ENCODE results near the gene CERS5.

GRCh38 chr12:50213439-50213838 is 46.3 kb upstream of the CERS5 start:
- TF ChIP-seq CTCF (IDR thresholded peaks at IDR 0.05): no peak
- no peak for TF ChIP-seq POLR2A (IDR thresholded peaks at IDR 0.05)

Data from prostate gland (tissue), 2 donors.